Loucy (cell line): ENCODE data around the gene EXOC7.
"Not testable (repeated sequence)": the region's sequence is repeated elsewhere in the genome, so short reads cannot be mapped to it uniquely, and the experiment has no call there.

ENCODE experiments used
- CTCF ChIP-seq: fragments of 200-600 bp; sonication (generic); conservative IDR thresholded peaks from 2 replicates; pipeline ENCODE4 v1.5.1; 2014; ENCODE audit warnings: mild to moderate bottlenecking, antibody characterized with exemption, low read length
- EZH2phosphoT487 ChIP-seq: fragments of 200-600 bp; IDR thresholded peaks from 2 replicates; pipeline ENCODE4 v1.6.1; 2018; ENCODE audit warnings: antibody characterized with exemption, mild to moderate bottlenecking, moderate library complexity, borderline replicate concordance

DNA sequence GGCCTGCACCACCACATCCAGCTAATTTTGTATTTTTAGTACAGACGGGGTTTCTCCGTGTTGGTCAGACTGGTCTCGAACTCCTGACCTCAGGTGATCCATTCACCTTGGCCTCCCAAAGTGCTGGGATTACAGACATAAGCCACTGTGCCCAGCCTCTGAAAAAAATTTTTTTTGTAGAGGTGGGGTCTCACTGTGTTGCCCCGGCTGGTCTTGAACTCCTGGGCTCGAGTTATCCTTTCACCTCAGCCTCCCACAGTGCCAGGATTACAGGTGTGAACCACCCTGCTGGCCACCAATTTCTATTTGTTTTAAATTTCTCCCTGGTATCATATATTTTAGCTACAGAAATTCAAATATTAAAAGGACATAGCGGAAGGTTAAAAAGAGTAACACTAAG is 45.3 kb downstream of the EXOC7 start:
- not testable (repeated sequence) for TF ChIP-seq CTCF, EZH2phosphoT487
